IMR-90 (cell line): Measurements from ENCODE around the gene NANOS3. TPM values are rescaled to one million over a fixed set of nuclear protein-coding genes. Genes with fewer than 3 reads are reported as not detected.

Source experiments
- ATAC-seq: fragments of 200-7000 bp; cut with Tn5 transposase; 2 replicates; pipeline ENCODE4 v1.9.1; 2020; ENCODE audit warnings: low read depth, mild to moderate bottlenecking, moderate library complexity
- BruUV-seq: library from RNA; stranded (reverse); fragments of 400-500 nt; replicated peaks from 2 replicates; lab custom pipeline; 2021; lab: Mats Ljungman, UMichigan
- CTCF ChIA-PET: fragments of 300-600 bp; formaldehyde crosslinking; extraction: SDS; loops from one replicate; lab custom pipeline; 2021; ENCODE audit warnings: antibody characterized with exemption; lab: Yijun Ruan, JAX
- POLR2A ChIA-PET: fragments of 300-600 bp; sonication (Branson Sonifier 250); formaldehyde crosslinking; loops from one replicate; lab custom pipeline; 2022; ENCODE audit warnings: antibody characterized with exemption; ENCODE audit not compliant: unreplicated experiment; lab: Charles Lee
- DNase-seq: peaks from one replicate; pipeline ENCODE4 v3.0.0; 2013
- H2AFZ ChIP-seq: replicated peaks from 2 replicates; pipeline ENCODE3; 2013; ENCODE audit warnings: low read length, mild to moderate bottlenecking; ENCODE audit not compliant: poor library complexity
- H2AK5ac ChIP-seq: 2 replicates; pipeline ENCODE4 v1.6.1; 2013; ENCODE audit warnings: low read depth, low read length, inconsistent platforms
- H2AK9ac ChIP-seq: replicated peaks from 2 replicates; pipeline ENCODE3; 2013; ENCODE audit warnings: mild to moderate bottlenecking, low read depth, low read length, moderate library complexity; ENCODE audit not compliant: poor library complexity
- H2BK120ac ChIP-seq: 2 replicates; pipeline ENCODE4 v1.6.1; 2013; ENCODE audit warnings: low read depth, low read length, inconsistent platforms
- H2BK15ac ChIP-seq: 3 replicates; pipeline ENCODE4 v1.6.1; 2013; ENCODE audit warnings: low read depth, low read length, inconsistent platforms
- H2BK20ac ChIP-seq: 2 replicates; pipeline ENCODE4 v1.6.1; 2013; ENCODE audit warnings: low read depth, mild to moderate bottlenecking, inconsistent platforms, low read length, moderate library complexity
- H2BK5ac ChIP-seq: 2 replicates; pipeline ENCODE4 v1.6.1; 2013; ENCODE audit warnings: mild to moderate bottlenecking, low read depth, low read length, inconsistent platforms; ENCODE audit not compliant: poor library complexity, severe bottlenecking
- H3K14ac ChIP-seq: replicated peaks from 2 replicates; pipeline ENCODE4 v1.6.1; 2013; ENCODE audit warnings: low read depth, low read length, inconsistent platforms
- H3K18ac ChIP-seq: 2 replicates; pipeline ENCODE4 v1.6.1; 2013; ENCODE audit warnings: low read depth, low read length, control low read depth
- H3K23ac ChIP-seq: 2 replicates; pipeline ENCODE4 v1.6.1; 2013; ENCODE audit warnings: low read depth, low read length, inconsistent platforms
- H3K27ac ChIP-seq: 2 replicates; pipeline ENCODE4 v1.5.1; 2013; ENCODE audit warnings: mild to moderate bottlenecking, control low read depth, low read length; ENCODE audit not compliant: insufficient read depth
- H3K27me3 ChIP-seq: 2 replicates; pipeline ENCODE4 v1.6.1; 2013; ENCODE audit warnings: low read length; ENCODE audit not compliant: control insufficient read depth, insufficient read depth
- H3K36me3 ChIP-seq: 2 replicates; pipeline ENCODE4 v1.6.1; 2013; ENCODE audit warnings: low read length, mixed read lengths; ENCODE audit not compliant: control insufficient read depth, insufficient read depth
- H3K4ac ChIP-seq: 2 replicates; pipeline ENCODE4 v1.6.1; 2013; ENCODE audit warnings: low read depth, low read length, inconsistent platforms
- H3K4me1 ChIP-seq: 2 replicates; pipeline ENCODE4 v1.6.1; 2013; ENCODE audit warnings: low read length, mixed read lengths; ENCODE audit not compliant: control insufficient read depth, insufficient read depth
- H3K4me2 ChIP-seq: 2 replicates; pipeline ENCODE4 v1.6.1; 2013; ENCODE audit warnings: low read depth, mild to moderate bottlenecking, control low read depth, low read length, moderate library complexity
- H3K4me3 ChIP-seq: 2 replicates; pipeline ENCODE4 v1.5.1; 2013; ENCODE audit warnings: low read depth, mild to moderate bottlenecking, control low read depth, low read length, moderate library complexity; ENCODE audit not compliant: insufficient read depth
- H3K56ac ChIP-seq: 2 replicates; pipeline ENCODE4 v1.6.1; 2013; ENCODE audit warnings: low read length, inconsistent platforms; ENCODE audit not compliant: insufficient read depth; ENCODE audit errors: extremely low read depth
- H3K79me1 ChIP-seq, 2 experiments: 2 replicates each; pipeline ENCODE4 v1.6.1; 2013; ENCODE audit warnings: low read length in 2 of 2, inconsistent platforms in 1 of 2, low read depth in 1 of 2
- H3K9ac ChIP-seq: 2 replicates; pipeline ENCODE4 v1.6.1; 2013; ENCODE audit warnings: low read depth, low read length, control low read depth
- H3K9me1 ChIP-seq: 2 replicates; pipeline ENCODE4 v1.6.1; 2013; ENCODE audit warnings: low read length, inconsistent platforms; ENCODE audit not compliant: insufficient read depth
- H3K9me3 ChIP-seq: 2 replicates; pipeline ENCODE4 v1.6.1; 2013; ENCODE audit warnings: low read length; ENCODE audit not compliant: control insufficient read depth, insufficient read depth
- H4K20me1 ChIP-seq: 2 replicates; pipeline ENCODE4 v1.6.1; 2013; ENCODE audit warnings: low read length, inconsistent platforms; ENCODE audit not compliant: insufficient read depth
- H4K5ac ChIP-seq: 2 replicates; pipeline ENCODE4 v1.6.1; 2013; ENCODE audit warnings: mild to moderate bottlenecking, low read depth, low read length, control low read depth
- H4K8ac ChIP-seq, 2 experiments: 2 replicates each; pipeline ENCODE4 v1.6.1; 2013; ENCODE audit warnings: low read depth in 2 of 2, low read length in 2 of 2, control low read depth in 1 of 2, inconsistent platforms in 1 of 2
- H4K91ac ChIP-seq: 2 replicates; pipeline ENCODE4 v1.6.1; 2013; ENCODE audit warnings: low read depth, low read length, inconsistent platforms; ENCODE audit not compliant: insufficient read depth
- BHLHE40 ChIP-seq: fragments of 150-350 bp; IDR thresholded peaks from 2 replicates; pipeline ENCODE4 v1.6.1; 2016; ENCODE audit warnings: mild to moderate bottlenecking, low read depth, low read length
- CHD1 ChIP-seq: IDR thresholded peaks from 2 replicates; pipeline ENCODE4 v1.6.1; 2012; ENCODE audit warnings: low read depth, low read length, improper control_type of control experiment
- FOS ChIP-seq: fragments of 150-350 bp; IDR thresholded peaks from 2 replicates; pipeline ENCODE4 v1.6.1; 2016; ENCODE audit warnings: low read depth, low read length
- MAFK ChIP-seq: IDR thresholded peaks from 2 replicates; pipeline ENCODE4 v1.6.1; 2012; ENCODE audit warnings: low read depth, low read length, improper control_type of control experiment
- MAZ ChIP-seq: IDR thresholded peaks from 2 replicates; pipeline ENCODE4 v1.6.1; 2012; ENCODE audit warnings: low read depth, mild to moderate bottlenecking, low read length, improper control_type of control experiment, moderate library complexity, borderline replicate concordance
- NFE2L2 ChIP-seq: fragments of 150-350 bp; IDR thresholded peaks from 2 replicates; pipeline ENCODE4 v1.6.1; 2016; ENCODE audit warnings: low read depth, mild to moderate bottlenecking, low read length
- RCOR1 ChIP-seq: IDR thresholded peaks from 2 replicates; pipeline ENCODE4 v1.6.1; 2012; ENCODE audit warnings: mild to moderate bottlenecking, low read length, improper control_type of control experiment; ENCODE audit not compliant: insufficient replicate concordance
- WGBS, 2 experiments: methylation state at CpG; one replicate each; pipeline versions ENCODE4 v1.1.5 to v1.1.7; 2013; ENCODE audit warnings: missing lambda C conversion rate in 2 of 2; ENCODE audit not compliant: insufficient read length in 1 of 2; ENCODE audit errors: extremely low coverage in 2 of 2; 5-methylcytosine and 5-hydroxymethylcytosine counted together
- dilution Hi-C: fragments of 300-500 bp; cut with HindIII; formaldehyde crosslinking; loops from one replicate; pipeline ENCODE4 v1.14.3; 2018; ENCODE audit warnings: low sequenced_read_pairs; ENCODE audit not compliant: unreplicated experiment
- in situ Hi-C: fragments of 300-500 bp; cut with MboI; formaldehyde crosslinking; loops from 3 replicates; pipeline ENCODE4 v1.14.3; 2019; ENCODE audit warnings: low sequenced_read_pairs, inconsistent platforms, mixed read lengths
- intact Hi-C: fragments of 100-400 bp; cut with micrococcal nuclease; formaldehyde crosslinking; loops from 2 replicates; pipeline ENCODE4 v1.10.0; 2022
- polyA plus RNA-seq, 3 experiments: library from polyadenylated mRNA; depleted of rRNA; stranded (reverse); fragments of >200 nt; gene quantifications; 2 replicates each; pipeline ENCODE4 v1.2.3, GENCODE V29; 2012; ENCODE audit warnings: low replicate concordance in 1 of 3
- total RNA-seq: library from RNA; depleted of rRNA; stranded (reverse); fragments of >200 nt; gene quantifications from 2 replicates; pipeline ENCODE4 v1.2.3, GENCODE V29; 2012
- TF ChIP-seq, protein P1 (sequence below): conservative IDR thresholded peaks from 2 replicates; pipeline ENCODE4 v1.5.1; 2012; ENCODE audit warnings: mild to moderate bottlenecking, low read depth, low read length, improper control_type of control experiment
- TF ChIP-seq, protein P2 (sequence below): fragments of 150-350 bp; IDR thresholded peaks from 2 replicates; pipeline ENCODE4 v1.6.1; 2017; ENCODE audit warnings: mild to moderate bottlenecking, antibody characterized with exemption, low read length, low read depth
- TF ChIP-seq, protein P3 (sequence below): fragments of 150-350 bp; IDR thresholded peaks from 2 replicates; pipeline ENCODE4 v1.6.1; 2016; ENCODE audit warnings: low read depth, mild to moderate bottlenecking, low read length, moderate library complexity, borderline replicate concordance

NANOS3 gene
- total and polyA plus RNA-seq, 2 of the 4 experiments (the other 2 are of a cell fraction): 0.63 TPM; not detected in 1

DNA sequence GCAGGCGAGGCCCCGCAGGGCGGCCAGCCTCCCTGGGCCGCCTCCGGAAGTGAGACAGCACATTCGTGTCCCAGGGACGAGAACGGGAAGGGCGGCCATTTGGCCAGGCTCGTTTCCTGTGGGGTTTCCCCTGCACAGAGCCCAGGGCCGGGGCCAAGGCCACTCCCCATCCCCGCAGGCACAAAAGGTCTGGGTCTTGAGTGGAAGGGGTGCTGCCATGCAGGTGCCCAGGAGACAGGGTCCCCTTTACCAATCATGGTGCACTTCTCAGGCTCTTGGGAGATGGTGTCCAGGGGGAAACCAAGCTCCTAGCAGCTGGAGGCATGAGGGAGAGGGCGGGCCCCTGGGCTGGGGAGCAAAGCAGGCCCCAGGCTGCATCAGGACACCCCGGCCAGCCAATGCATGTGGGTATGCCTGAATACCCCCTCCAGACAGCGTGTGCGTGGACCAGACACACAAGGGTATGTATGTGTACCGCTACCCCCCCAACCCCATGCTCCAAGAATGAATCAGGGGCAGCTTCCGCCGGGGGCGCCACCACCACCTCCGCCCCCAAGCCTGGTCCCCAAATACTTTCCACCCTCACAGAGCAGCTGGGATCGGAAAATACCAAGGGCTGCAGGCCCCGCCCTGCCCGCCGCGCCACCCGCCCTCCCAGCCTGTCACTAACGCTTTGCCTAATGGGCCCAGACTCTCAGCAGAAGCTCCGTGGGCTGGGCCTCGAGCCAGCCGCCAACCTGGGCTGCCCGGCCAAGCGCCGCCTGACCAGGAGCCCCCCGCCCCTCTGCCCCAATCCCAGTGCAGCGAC, 37.6 kb upstream of the NANOS3 start (continued):
- TF ChIP-seq, protein P1, sequence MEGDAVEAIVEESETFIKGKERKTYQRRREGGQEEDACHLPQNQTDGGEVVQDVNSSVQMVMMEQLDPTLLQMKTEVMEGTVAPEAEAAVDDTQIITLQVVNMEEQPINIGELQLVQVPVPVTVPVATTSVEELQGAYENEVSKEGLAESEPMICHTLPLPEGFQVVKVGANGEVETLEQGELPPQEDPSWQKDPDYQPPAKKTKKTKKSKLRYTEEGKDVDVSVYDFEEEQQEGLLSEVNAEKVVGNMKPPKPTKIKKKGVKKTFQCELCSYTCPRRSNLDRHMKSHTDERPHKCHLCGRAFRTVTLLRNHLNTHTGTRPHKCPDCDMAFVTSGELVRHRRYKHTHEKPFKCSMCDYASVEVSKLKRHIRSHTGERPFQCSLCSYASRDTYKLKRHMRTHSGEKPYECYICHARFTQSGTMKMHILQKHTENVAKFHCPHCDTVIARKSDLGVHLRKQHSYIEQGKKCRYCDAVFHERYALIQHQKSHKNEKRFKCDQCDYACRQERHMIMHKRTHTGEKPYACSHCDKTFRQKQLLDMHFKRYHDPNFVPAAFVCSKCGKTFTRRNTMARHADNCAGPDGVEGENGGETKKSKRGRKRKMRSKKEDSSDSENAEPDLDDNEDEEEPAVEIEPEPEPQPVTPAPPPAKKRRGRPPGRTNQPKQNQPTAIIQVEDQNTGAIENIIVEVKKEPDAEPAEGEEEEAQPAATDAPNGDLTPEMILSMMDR: 0 out of 2 replicates have a peak, but pooled peaks have one; percentile 8

DNA sequence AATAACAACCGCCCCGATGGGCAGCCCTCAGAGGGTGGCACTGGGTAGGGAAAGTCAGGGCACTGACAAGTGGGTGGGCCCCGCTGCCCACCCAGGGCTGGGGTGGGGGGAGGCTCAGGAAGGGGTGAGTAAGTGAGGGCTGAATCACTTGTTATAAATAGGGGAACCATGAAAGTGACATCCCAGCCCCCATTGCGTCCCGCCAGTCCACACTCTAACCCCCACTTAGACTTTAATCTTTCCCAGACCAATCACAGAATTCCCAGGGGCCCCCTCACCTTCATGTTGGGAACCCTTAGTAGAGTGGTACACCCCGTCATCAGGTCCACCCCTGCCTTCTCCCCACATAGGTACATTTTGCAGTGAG, 37.0 kb upstream of the NANOS3 start:
- H4K5ac ChIP-seq: peak overlapping the region; percentile 41
- H2AK9ac ChIP-seq: peak overlapping the region; percentile 84
- in situ Hi-C loops: loop anchor here (10.0 to 25.0 kb wide), 2 partner anchors 685 to 1053 kb away; partner anchors contain the start of genes HOOK2, IER2, JUNB and STX10
- peak overlapping the region; percentile 35 for H2AFZ ChIP-seq
- peak overlapping the region; percentile 8 for H3K18ac ChIP-seq
- H2AK5ac ChIP-seq: peak overlapping the region; percentile 95
- H3K79me1 ChIP-seq: peaks cover 12 to 41% of the 10 kb centered on the region in 2 experiments
- 0 out of 3 replicates have a peak overlapping the region, but pooled peaks have one; percentile 9 for H2BK15ac ChIP-seq
- no TSS peak for BruUV-seq
- H3K4me1 ChIP-seq: peaks cover 34% of the 10 kb centered on the region
- dilution Hi-C loops: no loop called here
- H3K56ac ChIP-seq: peak overlapping the region; percentile 77
- H3K14ac ChIP-seq: peak overlapping the region; percentile 93
- H3K9me3 ChIP-seq: no peaks in the 10 kb centered on the region
- H3K27me3 ChIP-seq: no peaks in the 10 kb centered on the region
- peak overlapping the region; percentile 95 for H3K4me2 ChIP-seq
- peak overlapping the region; percentile 68 to 72 for H4K8ac ChIP-seq
- H3K27ac ChIP-seq: peak overlapping the region; percentile 97
- peak; percentile 51 for DNase-seq
- peak overlapping the region; percentile 88 for H2BK5ac ChIP-seq
- H3K4me3 ChIP-seq: peak overlapping the region; percentile 95
- H2BK120ac ChIP-seq: peak overlapping the region; percentile 69
- H3K9ac ChIP-seq: peak overlapping the region; percentile 98
- peaks cover 24% of the 10 kb centered on the region for H3K36me3 ChIP-seq
- peak overlapping the region; percentile 96 for H3K4ac ChIP-seq
- ChIA-PET CTCF (interaction anchor here (1.9 kb wide), 1 partner anchor 22 kb away, joined by 13 read pairs; no protein-coding TSS in a partner anchor), POLR2A (interaction anchor here (0.5 to 1.4 kb wide), 5 partner anchors 8 to 937 kb away, joined by 3 to 9 read pairs (median 5); partner anchors contain the start of gene PKN1)
- intact Hi-C loops: loop anchor here (1.0 to 5.0 kb wide), 2 partner anchors 22 to 43 kb away; partner anchors contain the start of gene ZSWIM4
- peak; percentile 0; the same call in 1 of the 2 replicates for ATAC-seq
- H2BK20ac ChIP-seq: peak overlapping the region; percentile 16; the same call in 1 of the 2 replicates
- H3K9me1 ChIP-seq: no peaks in the 10 kb centered on the region
- no CpG with 5 or more reads among the region's 6 CpGs for WGBS, 2 experiments
- H3K23ac ChIP-seq: peak overlapping the region; percentile 95
- H4K20me1 ChIP-seq: peaks cover 75% of the 10 kb centered on the region
- H4K91ac ChIP-seq: peak overlapping the region; percentile 91
- TF ChIP-seq, protein P2, sequence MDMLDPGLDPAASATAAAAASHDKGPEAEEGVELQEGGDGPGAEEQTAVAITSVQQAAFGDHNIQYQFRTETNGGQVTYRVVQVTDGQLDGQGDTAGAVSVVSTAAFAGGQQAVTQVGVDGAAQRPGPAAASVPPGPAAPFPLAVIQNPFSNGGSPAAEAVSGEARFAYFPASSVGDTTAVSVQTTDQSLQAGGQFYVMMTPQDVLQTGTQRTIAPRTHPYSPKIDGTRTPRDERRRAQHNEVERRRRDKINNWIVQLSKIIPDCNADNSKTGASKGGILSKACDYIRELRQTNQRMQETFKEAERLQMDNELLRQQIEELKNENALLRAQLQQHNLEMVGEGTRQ: no peak
- TF ChIP-seq, protein P3, sequence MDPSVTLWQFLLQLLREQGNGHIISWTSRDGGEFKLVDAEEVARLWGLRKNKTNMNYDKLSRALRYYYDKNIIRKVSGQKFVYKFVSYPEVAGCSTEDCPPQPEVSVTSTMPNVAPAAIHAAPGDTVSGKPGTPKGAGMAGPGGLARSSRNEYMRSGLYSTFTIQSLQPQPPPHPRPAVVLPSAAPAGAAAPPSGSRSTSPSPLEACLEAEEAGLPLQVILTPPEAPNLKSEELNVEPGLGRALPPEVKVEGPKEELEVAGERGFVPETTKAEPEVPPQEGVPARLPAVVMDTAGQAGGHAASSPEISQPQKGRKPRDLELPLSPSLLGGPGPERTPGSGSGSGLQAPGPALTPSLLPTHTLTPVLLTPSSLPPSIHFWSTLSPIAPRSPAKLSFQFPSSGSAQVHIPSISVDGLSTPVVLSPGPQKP: no peak
- TF ChIP-seq BHLHE40 (no peak), NFE2L2 (no peak), CHD1 (peak; percentile 20; the same call in 1 of the 2 replicates), FOS (peak; percentile 4; the same call in 1 of the 2 replicates), MAZ (no peak), RCOR1 (no peak), MAFK (no peak)
